GM23248 (cell line): Measurements from ENCODE around the gene TCTN3. TPM values are rescaled to one million over a fixed set of nuclear protein-coding genes. Genes with fewer than 3 reads are reported as not detected.

Experiments used
- DNase-seq: peaks from one replicate; pipeline ENCODE4 v3.0.0-alpha.2; 2015
- H2AFZ ChIP-seq: fragments of 200-600 bp; sonication (generic); 2 replicates; pipeline ENCODE4 v1.6.1; 2016; ENCODE audit warnings: antibody characterized with exemption
- H3F3A ChIP-seq: fragments of 200-600 bp; sonication (generic); 2 replicates; pipeline ENCODE4 v1.6.1; 2016; ENCODE audit warnings: mild to moderate bottlenecking, antibody characterized with exemption, mixed run types; ENCODE audit not compliant: insufficient read depth
- H3K27ac ChIP-seq: fragments of 200-600 bp; sonication (generic); 2 replicates; pipeline ENCODE4 v1.5.1; 2016; ENCODE audit warnings: mild to moderate bottlenecking
- H3K27me3 ChIP-seq: fragments of 200-600 bp; sonication (generic); replicated peaks from 2 replicates; pipeline ENCODE4 v1.6.1; 2016; ENCODE audit warnings: mild to moderate bottlenecking; ENCODE audit not compliant: insufficient read depth
- H3K36me3 ChIP-seq: fragments of 200-600 bp; sonication (generic); 2 replicates; pipeline ENCODE4 v1.6.1; 2016; ENCODE audit warnings: low read depth, mild to moderate bottlenecking
- H3K4me1 ChIP-seq: fragments of 200-600 bp; sonication (generic); 2 replicates; pipeline ENCODE4 v1.6.1; 2016; ENCODE audit warnings: mild to moderate bottlenecking; ENCODE audit not compliant: insufficient read depth
- H3K4me2 ChIP-seq: fragments of 200-600 bp; sonication (generic); one replicate; pipeline ENCODE4 v1.6.1; 2016; ENCODE audit warnings: mild to moderate bottlenecking; ENCODE audit not compliant: unreplicated experiment
- H3K4me3 ChIP-seq: fragments of 200-600 bp; sonication (generic); 2 replicates; pipeline ENCODE4 v1.5.1; 2016; ENCODE audit warnings: mild to moderate bottlenecking
- H3K79me2 ChIP-seq: fragments of 200-600 bp; sonication (generic); 2 replicates; pipeline ENCODE4 v1.6.1; 2016; ENCODE audit warnings: mild to moderate bottlenecking; ENCODE audit not compliant: insufficient read depth
- H3K9ac ChIP-seq: fragments of 200-600 bp; sonication (generic); 2 replicates; pipeline ENCODE4 v1.6.1; 2016; ENCODE audit warnings: mild to moderate bottlenecking
- H3K9me2 ChIP-seq: fragments of 200-600 bp; sonication (generic); 2 replicates; pipeline ENCODE4 v1.6.1; 2016; ENCODE audit warnings: mixed run types, mild to moderate bottlenecking, moderate library complexity; ENCODE audit not compliant: insufficient read depth
- H3K9me3 ChIP-seq: fragments of 200-600 bp; sonication (generic); one replicate; pipeline ENCODE4 v1.6.1; 2017; ENCODE audit warnings: low read depth
- H4K20me1 ChIP-seq: fragments of 200-600 bp; sonication (generic); 2 replicates; pipeline ENCODE4 v1.6.0; 2016; ENCODE audit not compliant: insufficient read depth
- EZH2 ChIP-seq: fragments of 200-600 bp; sonication (generic); IDR thresholded peaks from 2 replicates; pipeline ENCODE4 v1.6.1; 2018; ENCODE audit warnings: antibody characterized with exemption, mild to moderate bottlenecking; ENCODE audit not compliant: insufficient read depth, poor library complexity, severe bottlenecking
- EZH2phosphoT487 ChIP-seq: fragments of 200-600 bp; sonication (generic); IDR thresholded peaks from 2 replicates; pipeline ENCODE4 v1.6.1; 2018; ENCODE audit warnings: antibody characterized with exemption, moderate library complexity, mild to moderate bottlenecking, low read depth; ENCODE audit not compliant: insufficient read depth
- WGBS, 2 experiments: methylation state at CpG; one replicate each; pipeline ENCODE4 v1.1.6; 2015 to 2017; ENCODE audit warnings: low lambda C conversion rate in 2 of 2, low coverage in 1 of 2; ENCODE audit errors: missing lambda C conversion rate in 2 of 2; 5-methylcytosine and 5-hydroxymethylcytosine counted together
- in situ Hi-C: fragments of 300-500 bp; cut with MboI; formaldehyde crosslinking; loops from 2 replicates; pipeline ENCODE4 v1.15.0; 2020
- polyA plus RNA-seq: library from polyadenylated mRNA; unstranded; fragments of >200 nt; fragmentation: Nextera tagmentation; extraction: Ambion mirVana; gene quantifications from 2 replicates; pipeline ENCODE4 v1.2.1, GENCODE V29; 2016
- total RNA-seq: library from RNA; depleted of rRNA; stranded (reverse); fragments of >200 nt; shearing (Covaris generic); gene quantifications from 2 replicates; pipeline ENCODE4 v1.2.3, GENCODE V29; 2014

Gene TCTN3
- total and polyA plus RNA-seq, 2 experiments from 2014 or later = 37.2 to 53.6 TPM

DNA sequence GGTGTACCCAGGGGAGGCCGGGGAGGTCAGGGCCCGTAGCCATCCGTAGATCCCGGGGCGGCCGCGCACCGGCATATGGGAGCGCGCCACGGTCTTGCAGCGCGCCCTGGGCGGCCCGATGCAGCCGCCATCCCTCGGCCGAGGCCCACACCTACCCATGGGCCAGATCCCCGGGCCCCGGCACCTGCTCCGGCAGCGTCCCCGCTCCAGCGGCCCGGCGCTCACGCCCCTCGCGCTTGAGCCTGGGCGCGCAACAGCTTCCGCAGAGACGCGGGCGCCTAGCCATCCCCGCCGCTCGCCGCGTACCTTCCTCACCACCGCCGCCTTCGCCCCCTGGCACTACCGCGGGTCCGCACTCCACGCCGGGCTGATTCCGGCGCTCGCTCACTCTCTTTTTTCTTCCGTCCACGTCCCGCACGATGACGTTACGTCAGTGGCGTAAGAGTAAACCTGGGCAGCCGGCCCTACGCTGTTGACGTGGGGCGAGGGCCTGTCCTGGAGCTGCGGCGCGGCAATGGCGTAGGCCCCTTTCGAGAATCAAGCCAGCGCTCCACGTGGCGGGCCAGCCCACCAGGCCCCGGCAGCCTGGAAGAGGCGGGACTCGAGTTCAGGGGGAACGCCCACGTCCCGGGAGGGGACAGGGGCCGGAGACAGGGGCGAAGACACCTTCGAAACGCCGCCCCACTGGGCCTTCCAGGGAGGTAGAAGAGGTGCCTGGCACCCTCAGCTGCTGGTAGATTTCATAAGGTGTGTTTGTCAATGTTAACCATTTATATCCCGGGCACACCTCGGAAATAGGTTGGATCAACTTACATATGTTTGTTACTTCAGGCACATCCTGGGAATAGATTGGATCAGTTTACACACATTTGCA lies 37.2 kb downstream of the TCTN3 start, which contains the start of gene ALDH18A1:
Gene ALDH18A1 (minus strand): TSS at position 421 of the 874 bp plus-strand sequence. CDS start 3,334 bp downstream, outside the sequence.
- Histone ChIP-seq H3K4me1 (peaks cover 12% of the 10 kb centered on the region), H3K4me2 (peak within 1 kb of the TSS; percentile 96), H3F3A (0 out of 2 replicates have a peak, but pooled peaks cover 10% of the 10 kb centered on the region), H2AFZ (peak within 1 kb of the TSS; percentile 84), H3K9me3 (no peaks in the 10 kb centered on the region), H3K27ac (peak within 1 kb of the TSS; percentile 40), H3K9ac (peak within 1 kb of the TSS; percentile 84), H3K9me2 (no peaks in the 10 kb centered on the region), H3K79me2 (peaks cover 51% of the 10 kb centered on the region), H3K36me3 (peaks cover 20% of the 10 kb centered on the region), H3K4me3 (peak within 1 kb of the TSS; percentile 95), H3K27me3 (no peaks in the 10 kb centered on the region), H4K20me1 (peaks cover 8% of the 10 kb centered on the region; the same call in 1 of the 2 replicates)
- WGBS, 2 experiments = 1% methylated on average over 65 to 80 of the region's 83 CpGs
- peak; percentile 96 for DNase-seq
- TF ChIP-seq EZH2phosphoT487 = no peak
- in situ Hi-C loops = no loop called here

DNA sequence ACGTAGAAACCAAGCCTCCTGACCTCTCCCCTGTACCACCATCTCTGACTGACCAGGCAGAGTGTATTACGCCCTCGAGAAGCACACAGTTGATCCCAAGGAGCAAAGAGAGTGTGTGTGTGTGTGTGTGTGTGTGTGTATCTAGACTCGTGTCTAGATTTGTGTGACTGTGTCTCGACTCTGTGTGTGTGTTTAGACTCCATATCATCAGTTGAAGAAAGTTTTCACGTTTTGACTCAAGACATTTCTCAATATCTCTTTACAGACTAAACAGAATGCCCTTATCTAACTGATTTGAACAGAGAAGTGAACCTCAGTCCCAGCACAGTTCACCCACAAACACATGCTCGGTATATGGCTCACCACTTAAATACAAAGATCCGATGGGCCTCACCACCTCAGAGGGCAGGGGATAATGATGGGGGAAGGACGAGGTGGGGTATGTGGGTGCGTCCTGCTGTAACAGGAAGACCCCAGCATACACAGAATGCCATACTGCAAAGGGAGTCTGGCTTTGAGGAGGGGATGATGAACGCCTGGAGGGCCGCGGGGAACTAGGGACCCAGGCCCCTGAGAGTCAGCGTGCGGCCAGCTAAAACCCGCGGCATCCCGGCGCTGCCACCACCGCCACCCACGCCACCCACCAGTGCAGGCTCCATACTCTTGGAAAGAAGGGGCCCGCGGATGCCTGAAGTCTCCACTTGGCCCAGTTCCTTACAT lies 38.0 kb downstream of the TCTN3 start:
- peaks cover 25% of the 10 kb centered on the region for H3K36me3 ChIP-seq
- peak overlapping the region; percentile 95 for H3K4me3 ChIP-seq
- 1 to 3% methylated on average over 22 to 23 of the region's 23 CpGs for WGBS, 2 experiments
- H3K27me3 ChIP-seq = no peaks in the 10 kb centered on the region
- peak overlapping the region; percentile 84 for H2AFZ ChIP-seq
- peak overlapping the region; percentile 84 for H3K9ac ChIP-seq
- H3K9me2 ChIP-seq = no peaks in the 10 kb centered on the region
- TF ChIP-seq EZH2phosphoT487 (no peak), EZH2 (no peak)
- H3K27ac ChIP-seq = peak overlapping the region; percentile 40
- 0 out of 2 replicates have a peak, but pooled peaks cover 7% of the 10 kb centered on the region for H3F3A ChIP-seq
- H3K4me2 ChIP-seq = peak overlapping the region; percentile 96
- peaks cover 12% of the 10 kb centered on the region for H3K4me1 ChIP-seq
- peaks cover 8% of the 10 kb centered on the region; the same call in 1 of the 2 replicates for H4K20me1 ChIP-seq
- in situ Hi-C loops = no loop called here
- DNase-seq = peak; percentile 50
- H3K9me3 ChIP-seq = no peaks in the 10 kb centered on the region
- H3K79me2 ChIP-seq = peaks cover 59% of the 10 kb centered on the region

DNA sequence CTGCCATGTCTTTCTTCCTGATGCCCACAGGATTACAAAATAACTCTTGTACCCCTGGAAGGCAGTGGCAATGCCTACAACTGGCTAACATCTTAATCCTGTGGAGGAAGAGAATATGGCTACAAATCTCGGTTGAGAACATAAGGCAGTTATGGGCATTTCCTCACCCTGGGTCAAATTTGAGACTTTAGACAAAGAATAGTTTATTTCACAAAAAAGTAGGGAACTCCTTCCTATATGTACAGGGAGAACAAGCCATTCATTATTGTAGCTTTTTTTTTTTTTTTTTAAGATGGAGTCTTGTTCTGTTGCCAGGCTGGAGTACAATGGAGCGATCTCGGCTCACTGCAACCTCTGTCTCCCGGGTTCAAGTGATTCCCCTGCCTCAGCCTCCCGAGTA lies 39.8 kb downstream of the TCTN3 start:
- H3K9me2 ChIP-seq = no peaks in the 10 kb centered on the region
- no peaks in the 10 kb centered on the region for H3F3A ChIP-seq
- H2AFZ ChIP-seq = no peak overlapping the region
- peaks cover 77% of the 10 kb centered on the region for H3K79me2 ChIP-seq
- no peak overlapping the region for H3K27ac ChIP-seq
- H3K4me1 ChIP-seq = peaks cover 8% of the 10 kb centered on the region; the same call in 1 of the 2 replicates
- no peak overlapping the region for H3K9ac ChIP-seq
- WGBS, 2 experiments = 99% methylated on average over 5 of the region's 5 CpGs
- TF ChIP-seq EZH2 = no peak
- H3K9me3 ChIP-seq = no peaks in the 10 kb centered on the region
- no peak overlapping the region for H3K4me3 ChIP-seq
- DNase-seq = no peak
- peaks cover 37% of the 10 kb centered on the region for H3K36me3 ChIP-seq
- no peaks in the 10 kb centered on the region for H3K27me3 ChIP-seq
- H4K20me1 ChIP-seq = peaks cover 14% of the 10 kb centered on the region; the same call in 1 of the 2 replicates
- no peak overlapping the region for H3K4me2 ChIP-seq
- in situ Hi-C loops = no loop called here

DNA sequence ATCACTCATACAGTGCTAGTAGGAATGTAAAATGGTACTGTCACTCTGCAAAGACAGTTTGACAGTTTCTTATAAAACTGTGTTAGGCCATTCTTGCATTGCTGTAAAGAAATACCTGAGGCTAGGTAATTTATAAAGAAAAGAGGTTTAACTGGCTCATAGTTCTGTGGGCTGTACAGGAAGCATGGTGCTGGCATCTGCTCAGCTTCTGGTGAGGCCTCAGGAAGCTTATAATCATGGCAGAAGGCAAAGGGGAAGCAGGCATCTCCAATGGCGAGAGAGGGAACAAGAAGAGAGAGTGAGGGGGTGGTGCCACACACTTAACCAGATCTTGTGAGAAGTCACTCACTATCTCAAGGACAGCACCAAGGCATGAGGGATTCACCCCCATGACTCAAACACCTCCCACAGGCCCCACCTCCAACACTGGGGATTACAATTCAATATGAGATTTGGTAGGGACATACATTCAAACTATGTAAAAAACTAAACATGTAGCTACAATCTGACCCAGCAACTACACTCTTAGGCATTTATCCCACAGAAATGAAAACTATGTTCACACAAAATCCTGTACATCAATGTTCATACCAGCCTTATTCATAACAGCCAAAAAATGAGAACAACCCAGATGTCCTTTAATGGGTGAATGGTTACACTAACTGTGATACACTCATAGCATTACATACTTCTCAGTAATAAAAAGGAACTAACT lies 42.2 kb downstream of the TCTN3 start:
- no peak overlapping the region for H3K9ac ChIP-seq
- no peak overlapping the region for H3K4me3 ChIP-seq
- no peaks in the 10 kb centered on the region for H3K9me3 ChIP-seq
- peak; percentile 21 for DNase-seq
- in situ Hi-C loops = no loop called here
- no peak for TF ChIP-seq EZH2
- no peak for TF ChIP-seq EZH2phosphoT487
- no peaks in the 10 kb centered on the region for H3K27me3 ChIP-seq
- H3K9me2 ChIP-seq = no peaks in the 10 kb centered on the region
- no peak overlapping the region for H2AFZ ChIP-seq
- H4K20me1 ChIP-seq = peaks cover 18% of the 10 kb centered on the region; the same call in 1 of the 2 replicates
- H3K4me2 ChIP-seq = no peak overlapping the region
- H3K27ac ChIP-seq = no peak overlapping the region
- H3K36me3 ChIP-seq = peaks cover 54% of the 10 kb centered on the region
- no peaks in the 10 kb centered on the region for H3F3A ChIP-seq
- H3K4me1 ChIP-seq = peaks cover 8% of the 10 kb centered on the region; the same call in 1 of the 2 replicates
- H3K79me2 ChIP-seq = peaks cover 100% of the 10 kb centered on the region
- 95 to 100% methylated on average over 1 of the region's 1 CpG for WGBS, 2 experiments
